ENCODE measurements around the gene LGR4. TPM values are rescaled to one million over a fixed set of nuclear protein-coding genes. Genes with fewer than 3 reads are reported as not detected.
"Not testable (repeated sequence)": the region's sequence is repeated elsewhere in the genome, so short reads cannot be mapped to it uniquely, and the experiment has no call there.

The LGR4 gene
- total and polyA plus RNA-seq, 2 donors from 2014 or later: 22.7 to 109 TPM

DNA sequence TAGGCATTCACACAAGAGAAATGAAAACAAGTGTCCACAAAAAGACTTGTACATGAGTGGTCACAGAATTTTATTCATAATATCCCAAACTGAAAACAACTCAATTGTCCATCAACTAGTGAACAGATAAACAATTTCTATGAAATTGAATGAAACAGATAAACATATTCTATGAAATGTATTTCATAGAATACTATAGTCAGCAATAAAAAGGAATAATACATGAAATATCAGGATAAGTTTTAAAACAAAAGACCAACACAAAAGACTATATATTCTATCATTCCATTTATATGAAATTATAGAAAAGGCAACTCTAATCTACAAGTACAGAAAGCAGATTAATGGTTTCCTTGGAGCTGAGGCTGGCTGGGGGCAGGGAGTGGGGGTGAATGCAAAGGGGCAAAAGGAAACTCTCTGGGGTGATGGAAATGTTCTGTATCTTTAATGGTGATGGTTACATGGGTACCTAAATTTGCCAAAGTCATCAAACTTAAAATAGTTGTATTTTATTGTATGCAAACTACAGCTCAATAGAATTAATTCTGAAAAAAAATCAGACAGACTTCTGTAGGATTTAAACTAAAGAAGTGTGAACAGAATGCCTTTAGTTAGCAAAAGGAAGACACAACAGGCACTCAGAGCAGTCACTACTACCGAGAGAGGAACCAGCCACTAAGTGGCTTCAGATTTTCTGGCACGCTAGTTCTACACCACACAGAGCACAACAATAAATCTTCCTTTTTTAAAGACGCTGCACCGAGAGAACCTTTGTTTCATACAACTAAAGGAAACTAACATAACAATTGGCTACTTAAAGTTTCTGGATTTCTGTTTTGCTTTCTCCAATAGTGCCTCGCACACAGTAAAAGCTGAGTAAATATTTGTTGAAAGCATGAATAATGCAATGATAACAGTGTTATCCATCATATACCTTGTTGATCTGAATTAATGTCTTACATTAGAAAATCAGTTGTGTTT, 124.9 kb downstream of the LGR4 start:
- FAIRE-seq (no peak), DNase-seq (peak in 1 of 5 donors; percentile 46)
- H3K27me3 ChIP-seq (ENCODE audit: control insufficient read depth, insufficient read depth, low read length): no peaks in the 10 kb centered on the region
- no peaks in the 10 kb centered on the region for H3K36me3 ChIP-seq (ENCODE audit: control insufficient read depth in 2 of 3, insufficient read depth in 3 of 3, low read length in 3 of 3)
- no peaks in the 10 kb centered on the region for H3K9me3 ChIP-seq (ENCODE audit: control insufficient read depth in 2 of 3, insufficient read depth in 1 of 3, low read length in 3 of 3)
- TF ChIP-seq, protein P1, sequence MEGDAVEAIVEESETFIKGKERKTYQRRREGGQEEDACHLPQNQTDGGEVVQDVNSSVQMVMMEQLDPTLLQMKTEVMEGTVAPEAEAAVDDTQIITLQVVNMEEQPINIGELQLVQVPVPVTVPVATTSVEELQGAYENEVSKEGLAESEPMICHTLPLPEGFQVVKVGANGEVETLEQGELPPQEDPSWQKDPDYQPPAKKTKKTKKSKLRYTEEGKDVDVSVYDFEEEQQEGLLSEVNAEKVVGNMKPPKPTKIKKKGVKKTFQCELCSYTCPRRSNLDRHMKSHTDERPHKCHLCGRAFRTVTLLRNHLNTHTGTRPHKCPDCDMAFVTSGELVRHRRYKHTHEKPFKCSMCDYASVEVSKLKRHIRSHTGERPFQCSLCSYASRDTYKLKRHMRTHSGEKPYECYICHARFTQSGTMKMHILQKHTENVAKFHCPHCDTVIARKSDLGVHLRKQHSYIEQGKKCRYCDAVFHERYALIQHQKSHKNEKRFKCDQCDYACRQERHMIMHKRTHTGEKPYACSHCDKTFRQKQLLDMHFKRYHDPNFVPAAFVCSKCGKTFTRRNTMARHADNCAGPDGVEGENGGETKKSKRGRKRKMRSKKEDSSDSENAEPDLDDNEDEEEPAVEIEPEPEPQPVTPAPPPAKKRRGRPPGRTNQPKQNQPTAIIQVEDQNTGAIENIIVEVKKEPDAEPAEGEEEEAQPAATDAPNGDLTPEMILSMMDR (IDR thresholded peaks at IDR 0.05; ENCODE audit: borderline replicate concordance, extremely low read depth, insufficient read depth): no peak
- H3K4me3 ChIP-seq (ENCODE audit: low read length in 3 of 3): no peak overlapping the region
- no peak overlapping the region for H3K9ac ChIP-seq (ENCODE audit: low read length in 3 of 3)
- intact Hi-C loops (cut with DNase I): no loop called here
- H3K4me1 ChIP-seq (ENCODE audit: control insufficient read depth in 2 of 3, insufficient read depth in 2 of 3, low read depth in 1 of 3, low read length in 3 of 3): no peaks in the 10 kb centered on the region
- no peak overlapping the region for H3K27ac ChIP-seq (ENCODE audit: low read depth in 2 of 2, low read length in 2 of 2)

DNA sequence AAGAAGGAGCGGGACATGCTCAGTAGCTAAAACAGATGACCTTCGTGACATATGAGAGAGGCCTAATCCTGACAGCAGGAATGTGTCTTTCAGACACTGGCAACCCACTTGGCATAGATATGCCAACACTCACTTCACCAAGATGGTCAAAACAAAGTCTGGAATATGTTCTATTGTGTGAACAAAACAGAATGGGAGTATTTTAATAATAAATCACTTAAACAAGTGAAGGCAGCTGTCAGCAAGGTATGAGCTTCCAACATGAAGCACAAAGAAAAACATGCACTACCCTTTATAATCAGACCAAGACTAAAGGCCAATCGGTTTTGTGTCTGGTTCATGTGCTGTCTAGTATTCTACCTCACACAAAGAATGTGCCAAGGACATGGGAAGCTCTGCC, 132.6 kb downstream of the LGR4 start:
- Histone ChIP-seq H3K36me3 (ENCODE audit: control insufficient read depth in 2 of 3, insufficient read depth in 3 of 3, low read length in 3 of 3) (no peaks in the 10 kb centered on the region), H3K4me3 (ENCODE audit: low read length in 3 of 3) (no peak overlapping the region), H3K9me3 (ENCODE audit: control insufficient read depth in 2 of 3, insufficient read depth in 1 of 3, low read length in 3 of 3) (no peaks in the 10 kb centered on the region), H3K9ac (ENCODE audit: low read length in 3 of 3) (no peak overlapping the region), H3K4me1 (ENCODE audit: control insufficient read depth in 2 of 3, insufficient read depth in 2 of 3, low read depth in 1 of 3, low read length in 3 of 3) (no peaks in the 10 kb centered on the region), H3K27ac (ENCODE audit: low read depth in 2 of 2, low read length in 2 of 2) (no peak overlapping the region), H3K27me3 (ENCODE audit: control insufficient read depth, insufficient read depth, low read length) (no peaks in the 10 kb centered on the region)
- no peak for FAIRE-seq
- no peak for DNase-seq
- TF ChIP-seq, protein P1 (IDR thresholded peaks at IDR 0.05; ENCODE audit: borderline replicate concordance, extremely low read depth, insufficient read depth): no peak
- intact Hi-C loops (cut with DNase I): no loop called here

GRCh38 chr11:27334764-27335163, 137.8 kb downstream of the LGR4 start:
- H3K9me3 ChIP-seq (ENCODE audit: control insufficient read depth in 2 of 3, insufficient read depth in 1 of 3, low read length in 3 of 3); FAIRE-seq; H3K9ac ChIP-seq (ENCODE audit: low read length in 3 of 3); H3K4me3 ChIP-seq (ENCODE audit: low read length in 3 of 3); H3K27me3 ChIP-seq (ENCODE audit: control insufficient read depth, insufficient read depth, low read length); H3K36me3 ChIP-seq (ENCODE audit: control insufficient read depth in 2 of 3, insufficient read depth in 3 of 3, low read length in 3 of 3); DNase-seq; intact Hi-C loops (cut with DNase I); H3K4me1 ChIP-seq (ENCODE audit: control insufficient read depth in 2 of 3, insufficient read depth in 2 of 3, low read depth in 1 of 3, low read length in 3 of 3); H3K27ac ChIP-seq (ENCODE audit: low read depth in 2 of 2, low read length in 2 of 2): not testable (repeated sequence)

DNA sequence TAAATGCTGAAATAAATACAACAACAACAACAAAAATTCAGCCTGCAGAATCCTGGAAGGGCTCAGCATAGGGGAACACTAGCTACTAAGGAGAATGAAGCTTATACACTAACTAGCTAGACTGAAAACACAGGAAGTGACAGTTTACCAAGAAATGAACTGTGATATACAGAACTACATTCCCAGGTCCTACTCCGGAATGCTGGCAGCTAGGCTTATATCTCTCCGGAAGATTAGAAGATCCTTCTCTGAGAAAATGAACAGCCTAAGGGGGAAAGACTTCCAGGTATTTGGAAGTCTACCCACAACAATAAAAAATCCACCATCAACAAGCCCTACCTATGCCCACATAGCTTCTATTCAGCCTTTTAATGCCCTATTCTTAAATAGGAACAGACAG, 140.6 kb downstream of the LGR4 start:
- H3K9ac ChIP-seq (ENCODE audit: low read length in 3 of 3): no peak overlapping the region
- no peak overlapping the region for H3K27ac ChIP-seq (ENCODE audit: low read depth in 2 of 2, low read length in 2 of 2)
- H3K4me3 ChIP-seq (ENCODE audit: low read length in 3 of 3): no peak overlapping the region
- no peaks in the 10 kb centered on the region for H3K9me3 ChIP-seq (ENCODE audit: control insufficient read depth in 2 of 3, insufficient read depth in 1 of 3, low read length in 3 of 3)
- no peak for DNase-seq
- no peak for FAIRE-seq
- no peaks in the 10 kb centered on the region for H3K4me1 ChIP-seq (ENCODE audit: control insufficient read depth in 2 of 3, insufficient read depth in 2 of 3, low read depth in 1 of 3, low read length in 3 of 3)
- H3K36me3 ChIP-seq (ENCODE audit: control insufficient read depth in 2 of 3, insufficient read depth in 3 of 3, low read length in 3 of 3): no peaks in the 10 kb centered on the region
- intact Hi-C loops (cut with DNase I): no loop called here
- TF ChIP-seq, protein P1 (IDR thresholded peaks at IDR 0.05; ENCODE audit: borderline replicate concordance, extremely low read depth, insufficient read depth): no peak
- H3K27me3 ChIP-seq (ENCODE audit: control insufficient read depth, insufficient read depth, low read length): no peaks in the 10 kb centered on the region

Measured in kidney (tissue), 14 donors.